Hepatocyte (in vitro differentiated cells): Measurements from ENCODE around the gene SAXO2. TPM values are rescaled to one million over a fixed set of nuclear protein-coding genes. Genes with fewer than 3 reads are reported as not detected.
"Not testable (repeated sequence)": the region's sequence is repeated elsewhere in the genome, so short reads cannot be mapped to it uniquely, and the experiment has no call there.

ENCODE experiments used
- DNase-seq: peaks from one replicate; pipeline ENCODE4 v3.0.0-alpha.2; 2016; ENCODE audit warnings: low spot score
- H2AFZ ChIP-seq: fragments of 200-600 bp; sonication (generic); 2 replicates; pipeline ENCODE4 v1.6.0; 2016; ENCODE audit warnings: antibody characterized with exemption, mild to moderate bottlenecking
- H3K27ac ChIP-seq: fragments of 200-600 bp; sonication (generic); 2 replicates; pipeline ENCODE4 v1.5.1; 2016; ENCODE audit warnings: mild to moderate bottlenecking
- H3K27me3 ChIP-seq: fragments of 200-600 bp; sonication (generic); 2 replicates; pipeline ENCODE4 v1.6.1; 2016
- H3K36me3 ChIP-seq: fragments of 200-600 bp; sonication (generic); replicated peaks from 2 replicates; pipeline ENCODE4 v1.5.1; 2016; ENCODE audit warnings: low read depth; ENCODE audit not compliant: insufficient read depth
- H3K4me1 ChIP-seq: fragments of 200-600 bp; sonication (generic); 2 replicates; pipeline ENCODE4 v1.5.1; 2016; ENCODE audit warnings: mild to moderate bottlenecking, moderate library complexity; ENCODE audit not compliant: insufficient read depth
- H3K4me2 ChIP-seq: fragments of 200-600 bp; sonication (generic); 2 replicates; pipeline ENCODE4 v1.6.0; 2016
- H3K4me3 ChIP-seq: fragments of 200-600 bp; sonication (generic); 2 replicates; pipeline ENCODE4 v1.5.1; 2016; ENCODE audit warnings: mild to moderate bottlenecking
- H3K79me2 ChIP-seq: fragments of 200-600 bp; sonication (generic); 2 replicates; pipeline ENCODE4 v1.6.0; 2017; ENCODE audit warnings: mild to moderate bottlenecking
- H3K9me2 ChIP-seq: fragments of 200-600 bp; sonication (generic); replicated peaks from 2 replicates; pipeline ENCODE4 v1.6.0; 2017; ENCODE audit warnings: mild to moderate bottlenecking; ENCODE audit not compliant: insufficient read depth
- H3K9me3 ChIP-seq: fragments of 200-600 bp; sonication (generic); 2 replicates; pipeline ENCODE4 v1.5.1; 2016; ENCODE audit warnings: low read depth, mild to moderate bottlenecking
- H4K20me1 ChIP-seq: fragments of 200-600 bp; sonication (generic); 2 replicates; pipeline ENCODE4 v1.6.0; 2016; ENCODE audit warnings: mild to moderate bottlenecking; ENCODE audit not compliant: insufficient read depth, poor library complexity, severe bottlenecking
- CTCF ChIP-seq: fragments of 200-600 bp; sonication (generic); IDR thresholded peaks from 2 replicates; pipeline ENCODE4 v1.5.1; 2016; ENCODE audit warnings: antibody characterized with exemption, mild to moderate bottlenecking; ENCODE audit not compliant: poor library complexity
- EZH2 ChIP-seq: fragments of 200-600 bp; sonication (generic); IDR thresholded peaks from 2 replicates; pipeline ENCODE4 v1.6.1; 2016; ENCODE audit warnings: antibody characterized with exemption, mild to moderate bottlenecking, borderline replicate concordance
- EZH2phosphoT487 ChIP-seq: fragments of 200-600 bp; sonication (generic); IDR thresholded peaks from one replicate; pipeline ENCODE4 v1.6.1; 2018; ENCODE audit warnings: antibody characterized with exemption, mild to moderate bottlenecking, low read depth, moderate library complexity; ENCODE audit not compliant: unreplicated experiment, severe bottlenecking
- WGBS: methylation state at CpG from one replicate; pipeline ENCODE4 v1.1.6; 2016; ENCODE audit warnings: low lambda C conversion rate; ENCODE audit errors: missing lambda C conversion rate; 5-methylcytosine and 5-hydroxymethylcytosine counted together
- polyA plus RNA-seq: library from polyadenylated mRNA; unstranded; fragments of >200 nt; fragmentation: Nextera tagmentation; extraction: Ambion mirVana; gene quantifications from 2 replicates; pipeline ENCODE4 v1.2.1, GENCODE V29; 2016
- total RNA-seq: library from RNA; depleted of rRNA; stranded (reverse); fragments of >200 nt; gene quantifications from 2 replicates; pipeline ENCODE4 v1.2.3, GENCODE V29; 2014

The SAXO2 gene
- total and polyA plus RNA-seq, 2 experiments from 2014 or later, result 2.0 to 2.3 TPM

- not testable (repeated sequence) for H3K27me3 ChIP-seq, H4K20me1 ChIP-seq, H2AFZ ChIP-seq, H3K9me2 ChIP-seq, H3K79me2 ChIP-seq, H3K36me3 ChIP-seq, H3K9me3 ChIP-seq, H3K4me2 ChIP-seq, H3K4me3 ChIP-seq, H3K27ac ChIP-seq, DNase-seq, H3K4me1 ChIP-seq
- 98% methylated on average over 3 of the region's 5 CpGs for WGBS
Observed at GRCh38 chr15:82243644-82244043, 19.0 kb upstream of the SAXO2 start.

- H3K4me2 ChIP-seq, H3K9me2 ChIP-seq, H3K27me3 ChIP-seq, H3K9me3 ChIP-seq, H3K4me3 ChIP-seq, H4K20me1 ChIP-seq, H3K27ac ChIP-seq, H3K36me3 ChIP-seq, H3K4me1 ChIP-seq, H3K79me2 ChIP-seq, H2AFZ ChIP-seq, DNase-seq: not testable (repeated sequence)
- over 99% methylated on average over 5 of the region's 5 CpGs for WGBS
Observed at GRCh38 chr15:82245956-82246355, 16.7 kb upstream of the SAXO2 start.

- H3K36me3 ChIP-seq, H2AFZ ChIP-seq, H3K79me2 ChIP-seq: not testable (repeated sequence)
Observed at GRCh38 chr15:82248261-82248660, 14.4 kb upstream of the SAXO2 start.

GRCh38 chr15:82261566-82262421 lies 824 bp upstream of the SAXO2 start:
- DNase-seq, result peak; percentile 69
- H3K27ac ChIP-seq, result peak overlapping the region; percentile 87
- not testable (repeated sequence) for H3K36me3 ChIP-seq, H3K9me3 ChIP-seq, H4K20me1 ChIP-seq, H3K27me3 ChIP-seq, H3K9me2 ChIP-seq, H3K4me1 ChIP-seq
- H3K4me3 ChIP-seq, result peak overlapping the region; percentile 58
- H2AFZ ChIP-seq, result peak overlapping the region; percentile 64
- WGBS, result 6% methylated on average over 19 of the region's 19 CpGs
- H3K4me2 ChIP-seq, result peak overlapping the region; percentile 80
- peaks cover 18% of the 10 kb centered on the region for H3K79me2 ChIP-seq

More at GRCh38 chr15:82248261-82248660, 14.4 kb upstream of the SAXO2 start:
- H3K4me2 ChIP-seq, H3K4me1 ChIP-seq, H3K9me3 ChIP-seq, H3K27me3 ChIP-seq, H4K20me1 ChIP-seq, DNase-seq, H3K27ac ChIP-seq, H3K4me3 ChIP-seq, H3K9me2 ChIP-seq: not testable (repeated sequence)
- WGBS, result 95% methylated on average over 3 of the region's 3 CpGs

GRCh38 chr15:82263350-82263749 lies 732 bp downstream of the SAXO2 start:
- H3K4me3 ChIP-seq, result no peak overlapping the region
- H3K9me2 ChIP-seq, result no peaks in the 10 kb centered on the region
- H3K36me3 ChIP-seq, result no peaks in the 10 kb centered on the region
- H4K20me1 ChIP-seq, result no peaks in the 10 kb centered on the region
- no peaks in the 10 kb centered on the region for H3K9me3 ChIP-seq
- peak overlapping the region; percentile 64 for H2AFZ ChIP-seq
- TF ChIP-seq EZH2phosphoT487 (no peak), EZH2 (no peak), CTCF (no peak)
- H3K4me2 ChIP-seq, result peak overlapping the region; percentile 80
- peak overlapping the region; percentile 87 for H3K27ac ChIP-seq
- WGBS, result 11% methylated on average over 3 of the region's 3 CpGs
- H3K79me2 ChIP-seq, result peaks cover 18% of the 10 kb centered on the region
- DNase-seq, result peak; percentile 51
- peaks cover 4% of the 10 kb centered on the region for H3K4me1 ChIP-seq
- H3K27me3 ChIP-seq, result no peaks in the 10 kb centered on the region

- not testable (repeated sequence) for H2AFZ ChIP-seq, H3K9me3 ChIP-seq, H3K27me3 ChIP-seq, H3K4me1 ChIP-seq, H4K20me1 ChIP-seq, DNase-seq, H3K79me2 ChIP-seq, H3K27ac ChIP-seq, H3K4me3 ChIP-seq, H3K9me2 ChIP-seq, H3K4me2 ChIP-seq, H3K36me3 ChIP-seq
- WGBS, result 31% methylated on average over 2 of the region's 2 CpGs
Observed at GRCh38 chr15:82267137-82267536, 4.5 kb downstream of the SAXO2 start.

- not testable (repeated sequence) for H3K4me2 ChIP-seq, H3K27ac ChIP-seq, H3K4me1 ChIP-seq, H3K9me3 ChIP-seq, H4K20me1 ChIP-seq, H3K9me2 ChIP-seq, H2AFZ ChIP-seq, H3K79me2 ChIP-seq, H3K36me3 ChIP-seq, DNase-seq, H3K4me3 ChIP-seq, H3K27me3 ChIP-seq
- 86% methylated on average over 2 of the region's 2 CpGs for WGBS
Observed at GRCh38 chr15:82268454-82268853, 5.8 kb downstream of the SAXO2 start.
